GM19193 (cell line): ENCODE results near the gene EML4.

Experiments
- POLR2A ChIP-seq: IDR thresholded peaks from 4 replicates; pipeline ENCODE4 v1.6.1; 2011; ENCODE audit not compliant: insufficient read depth, insufficient read length; ENCODE audit errors: extremely low read depth

The EML4 gene

GRCh38 chr2:42196403-42197267 is 27.5 kb downstream of the EML4 start:
- no peak for TF ChIP-seq POLR2A

GRCh38 chr2:42197792-42198191 is 28.6 kb downstream of the EML4 start:
- TF ChIP-seq POLR2A, result no peak

GRCh38 chr2:42198466-42198865 is 29.3 kb downstream of the EML4 start:
- TF ChIP-seq POLR2A, result no peak

GRCh38 chr2:42199002-42199401 is 29.8 kb downstream of the EML4 start:
- no peak for TF ChIP-seq POLR2A

- no peak for TF ChIP-seq POLR2A
Observed at GRCh38 chr2:42199626-42200025, 30.5 kb downstream of the EML4 start.

- TF ChIP-seq POLR2A, result no peak
Observed at GRCh38 chr2:42200926-42201855, 32.0 kb downstream of the EML4 start.

GRCh38 chr2:42202634-42203008 is 33.5 kb downstream of the EML4 start:
- TF ChIP-seq POLR2A, result no peak

- no peak for TF ChIP-seq POLR2A
Observed at GRCh38 chr2:42203792-42204191, 34.6 kb downstream of the EML4 start.

- TF ChIP-seq POLR2A, result no peak
Observed at GRCh38 chr2:42205337-42205736, 36.2 kb downstream of the EML4 start.

- no peak for TF ChIP-seq POLR2A
Observed at GRCh38 chr2:42207826-42208225, 38.7 kb downstream of the EML4 start.

GRCh38 chr2:42210203-42210602 is 41.0 kb downstream of the EML4 start:
- no peak for TF ChIP-seq POLR2A

- TF ChIP-seq POLR2A, result no peak
Observed at GRCh38 chr2:42211291-42211690, 42.1 kb downstream of the EML4 start.

GRCh38 chr2:42214669-42215068 is 45.5 kb downstream of the EML4 start:
- no peak for TF ChIP-seq POLR2A

- TF ChIP-seq POLR2A, result no peak
Observed at GRCh38 chr2:42216694-42217093, 47.5 kb downstream of the EML4 start.

- TF ChIP-seq POLR2A, result no peak
Observed at GRCh38 chr2:42217307-42217706, 48.2 kb downstream of the EML4 start.

- TF ChIP-seq POLR2A, result no peak
Observed at GRCh38 chr2:42217914-42218313, 48.8 kb downstream of the EML4 start.
